NCI-H446 treated with DMSO at 0.1 percent for 48 hours (cell line): ENCODE results near the gene RBFOX2.
"Not testable (repeated sequence)": the region's sequence is repeated elsewhere in the genome, so short reads cannot be mapped to it uniquely, and the experiment has no call there.

ENCODE experiments used
- DNase-seq: peaks from one replicate; lab custom pipeline; 2025; lab: John Stamatoyannopoulos, UW

RBFOX2 gene

GRCh38 chr22:35769974-35770373 is 258.6 kb downstream of the RBFOX2 start:
- DNase-seq: no peak

- DNase-seq: no peak
These were observed 261.7 kb downstream of the RBFOX2 start for GRCh38 chr22:35766654-35767580.

GRCh38 chr22:35761037-35761436 is 267.6 kb downstream of the RBFOX2 start:
- DNase-seq: no peak

- DNase-seq: no peak
These were observed 270.2 kb downstream of the RBFOX2 start for GRCh38 chr22:35758394-35758793.

GRCh38 chr22:35756722-35757121 is 271.9 kb downstream of the RBFOX2 start:
- DNase-seq: no peak

GRCh38 chr22:35754761-35755160 is 273.9 kb downstream of the RBFOX2 start:
- no peak for DNase-seq

- DNase-seq: no peak
These were observed 275.8 kb downstream of the RBFOX2 start for GRCh38 chr22:35752863-35753189.

- DNase-seq: no peak
These were observed 276.4 kb downstream of the RBFOX2 start for GRCh38 chr22:35752006-35752862.

- no peak for DNase-seq
These were observed 278.8 kb downstream of the RBFOX2 start for GRCh38 chr22:35749808-35750207.

- no peak for DNase-seq
These were observed 281.5 kb downstream of the RBFOX2 start for GRCh38 chr22:35746946-35747703.

GRCh38 chr22:35746248-35746647 is 282.4 kb downstream of the RBFOX2 start:
- DNase-seq: no peak

GRCh38 chr22:35743326-35743860 is 285.2 kb downstream of the RBFOX2 start:
- no peak for DNase-seq

- DNase-seq: no peak
These were observed 286.1 kb downstream of the RBFOX2 start for GRCh38 chr22:35742342-35743100.

GRCh38 chr22:35740616-35741015 is 288.0 kb downstream of the RBFOX2 start:
- no peak for DNase-seq

GRCh38 chr22:35739931-35740380 is 288.7 kb downstream of the RBFOX2 start:
- no peak for DNase-seq

GRCh38 chr22:35739076-35739930 is 289.3 kb downstream of the RBFOX2 start:
- no peak for DNase-seq

- DNase-seq: not testable (repeated sequence)
These were observed 290.7 kb downstream of the RBFOX2 start for GRCh38 chr22:35737886-35738285.

GRCh38 chr22:35736701-35737100 is 291.9 kb downstream of the RBFOX2 start:
- DNase-seq: no peak

GRCh38 chr22:35736166-35736565 is 292.5 kb downstream of the RBFOX2 start:
- no peak for DNase-seq

- DNase-seq: no peak
These were observed 293.1 kb downstream of the RBFOX2 start for GRCh38 chr22:35735542-35735941.
